ENCODE results near the gene WDR47. TPM values are rescaled to one million over a fixed set of nuclear protein-coding genes. Genes with fewer than 3 reads are reported as not detected.

WDR47 gene
- total RNA-seq, 1 experiment from 2014 or later, result 9.3 TPM

DNA sequence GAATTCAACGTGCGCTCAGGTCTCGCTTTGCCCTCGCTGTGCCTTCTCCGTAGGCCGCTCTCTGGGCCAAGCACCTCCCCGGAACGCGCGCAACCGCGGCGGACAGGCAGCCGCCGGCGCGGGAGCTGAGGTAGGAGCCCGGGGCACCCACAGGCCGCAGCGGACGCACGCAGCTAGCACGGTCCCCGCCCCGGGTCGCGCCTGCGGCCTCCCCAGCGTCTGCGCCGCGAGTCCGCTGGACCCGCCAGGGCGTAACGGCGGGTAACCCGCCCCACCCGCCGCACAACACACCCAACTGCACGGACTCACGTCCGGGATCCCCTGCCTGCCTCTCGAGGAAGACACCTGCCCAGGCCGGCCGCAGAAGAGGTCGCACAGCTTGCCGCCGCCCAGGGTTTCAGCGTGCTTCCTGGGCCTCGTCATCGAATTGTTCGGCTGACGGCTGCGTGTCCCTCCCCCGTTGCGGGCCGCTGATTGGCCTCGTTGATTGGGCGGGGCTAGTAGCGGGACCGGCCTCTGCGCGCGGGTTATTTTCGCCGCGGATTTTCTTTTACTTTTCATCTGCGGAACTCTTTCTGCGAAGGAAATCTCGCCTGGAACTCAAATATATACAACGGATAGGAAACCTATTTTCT is 78.7 kb downstream of the WDR47 start, which contains the start of gene CLCC1:
TSS of gene CLCC1 (minus strand) at position 433 of the 635 bp plus-strand sequence. CDS start 13,047 bp downstream, outside the sequence.
- H3K27me3 ChIP-seq (ENCODE audit: insufficient read depth, low read length), result no peaks in the 10 kb centered on the region
- peaks cover 4 to 16% of the 10 kb centered on the region in 2 experiments; a peak in 3 of 4 replicates for H3K4me1 ChIP-seq (ENCODE audit: control insufficient read depth in 1 of 2, insufficient read depth in 2 of 2, low read length in 2 of 2)
- peak within 1 kb of the TSS; percentile 83 for H3K9ac ChIP-seq (ENCODE audit: low read length)
- H2AFZ ChIP-seq (ENCODE audit: low read depth, low read length, poor library complexity, severe bottlenecking), result peak within 1 kb of the TSS; percentile 96
- H3K9me2 ChIP-seq (ENCODE audit: insufficient read depth), result no peaks in the 10 kb centered on the region
- intact Hi-C loops (cut with micrococcal nuclease), result loop anchor here (5.0 kb wide), 1 partner anchor 149 kb away; the partner anchor contains the start of gene ELAPOR1
- CTCF ChIA-PET, result no interaction called here
- H4K20me1 ChIP-seq (ENCODE audit: insufficient read depth), result no peaks in the 10 kb centered on the region
- H3K27ac ChIP-seq (ENCODE audit: low read depth, low read length), result peak within 1 kb of the TSS; percentile 95
- DNase-seq (ENCODE audit: low read depth, low spot score), result peak; percentile 80
- H3K36me3 ChIP-seq (ENCODE audit: control insufficient read depth in 1 of 2, insufficient read depth in 2 of 2, low read length in 2 of 2), result no peaks in the 10 kb centered on the region; a peak in 2 of 4 replicates
- peaks cover 38% of the 10 kb centered on the region for H3K79me2 ChIP-seq (ENCODE audit: insufficient read depth, low read length)
- H3K4me2 ChIP-seq (ENCODE audit: low read length), result peak within 1 kb of the TSS; percentile 86
- H3K4me3 ChIP-seq (replicated peaks in 1 of 2; ENCODE audit: low read depth in 1 of 2, low read length in 2 of 2), result peak within 1 kb of the TSS; percentile 77 to 87
- H3K9me3 ChIP-seq (ENCODE audit: control insufficient read depth in 1 of 2, insufficient read depth in 1 of 2, low read depth in 1 of 2, low read length in 2 of 2), result no peaks in the 10 kb centered on the region
- ATAC-seq, result peak; percentile 94
- POLR2A ChIA-PET, result interaction anchor here (0.7 kb wide), 1 partner anchor 301 kb away, joined by 3 read pairs; no protein-coding TSS in a partner anchor
- RAD21 ChIA-PET (ENCODE audit: low non-redundant PET in 1 of 2, low total read pairs in 2 of 2, uncharacterized antibody in 2 of 2, unreplicated experiment in 2 of 2), result interaction anchor here in 1 of 2 experiments (0.6 kb wide), 1 partner anchor 189 kb away, joined by 3 read pairs; no protein-coding TSS in a partner anchor
- TF ChIP-seq SIN3A (IDR thresholded peaks at IDR 0.05; ENCODE audit: low read depth) (peak; percentile 92), POLR2A (IDR thresholded peaks at IDR 0.05; ENCODE audit: borderline replicate concordance, extremely low read depth, insufficient read depth, insufficient read length) (peak; percentile 92), ELF1 (IDR thresholded peaks at IDR 0.05; ENCODE audit: borderline replicate concordance, low read depth) (no peak), ZFX (IDR thresholded peaks at IDR 0.05) (peak; percentile 98), CBX3 (IDR thresholded peaks at IDR 0.05; ENCODE audit: low read depth) (0 out of 2 replicates have a peak, but pooled peaks have one; percentile 25), TCF7L2 (IDR thresholded peaks at IDR 0.05; ENCODE audit: borderline replicate concordance, extremely low read depth, insufficient read depth, insufficient read length) (no peak), SP1 (IDR thresholded peaks at IDR 0.05; ENCODE audit: low read depth) (peak; percentile 40; the same call in 1 of the 2 replicates), YY1 (IDR thresholded peaks at IDR 0.05; ENCODE audit: extremely low read depth, insufficient replicate concordance, low read depth, low read length) (peak; percentile 45), POLR2AphosphoS5 (IDR thresholded peaks at IDR 0.05; ENCODE audit: low read depth, low read length) (peak; percentile 96), FOSL1 (IDR thresholded peaks at IDR 0.05; ENCODE audit: low read depth) (no peak), EZH2 (IDR thresholded peaks at IDR 0.05) (no peak)
- TF ChIP-seq, protein P1, sequence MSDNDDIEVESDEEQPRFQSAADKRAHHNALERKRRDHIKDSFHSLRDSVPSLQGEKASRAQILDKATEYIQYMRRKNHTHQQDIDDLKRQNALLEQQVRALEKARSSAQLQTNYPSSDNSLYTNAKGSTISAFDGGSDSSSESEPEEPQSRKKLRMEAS (IDR thresholded peaks at IDR 0.05), result peak; percentile 91
- BruUV-seq (replicated peaks), result no TSS peak
